HepG2 (cell line): ENCODE data around the gene ANKS1A. TPM values are rescaled to one million over a fixed set of nuclear protein-coding genes. Genes with fewer than 3 reads are reported as not detected.
A peak's percentile ranks its signal among the peaks of the same experiment; 100 is the strongest.

Experiments used
- ATF7-NPFF ChIP-seq: sonication (generic); formaldehyde crosslinking; IDR thresholded peaks from 2 replicates; pipeline ENCODE4 v1.8.1; 2023; ENCODE audit warnings: mild to moderate bottlenecking, low read depth, missing genetic modification reagents, moderate library complexity
- CCAR2 ChIP-seq: fragments of 200-400 bp; formaldehyde crosslinking; optimal IDR thresholded peaks from 2 replicates; pipeline ENCODE3; 2018; ENCODE audit warnings: low read depth, mild to moderate bottlenecking, low read length, moderate library complexity
- DPF2 ChIP-seq: sonication (generic); formaldehyde crosslinking; IDR thresholded peaks from 2 replicates; pipeline ENCODE4 v1.4.0; 2020; ENCODE audit warnings: mild to moderate bottlenecking, low read depth, missing genetic modification reagents, borderline replicate concordance
- EZH2 ChIP-seq: conservative IDR thresholded peaks from 2 replicates; pipeline ENCODE4 v1.6.1; 2012; ENCODE audit warnings: mild to moderate bottlenecking, low read depth, low read length, moderate library complexity
- FOXP1 ChIP-seq, 2 experiments: fragments of 450-650 bp in 1 of 2; IDR thresholded peaks; 2 replicates each; pipeline ENCODE4 v1.6.1; 2017 to 2018; ENCODE audit warnings: antibody characterized with exemption in 1 of 2
- KAT7 ChIP-seq: IDR thresholded peaks from 2 replicates; pipeline ENCODE4 v1.6.1; 2018; ENCODE audit warnings: borderline replicate concordance, missing compliant biosample characterization
- KDM1A ChIP-seq: IDR thresholded peaks from 2 replicates; pipeline ENCODE4 v1.6.1; 2016; ENCODE audit warnings: missing compliant biosample characterization
- NR3C1 ChIP-seq: sonication (generic); formaldehyde crosslinking; IDR thresholded peaks from 2 replicates; pipeline ENCODE4 v1.4.0; 2020; ENCODE audit warnings: missing genetic modification reagents
- PCBP2 ChIP-seq: fragments of 200-400 bp; formaldehyde crosslinking; optimal IDR thresholded peaks from 2 replicates; pipeline ENCODE3; 2018; ENCODE audit warnings: low read length, low read depth; ENCODE audit not compliant: poor library complexity, severe bottlenecking
- POLR2A ChIP-seq, 2 experiments: IDR thresholded peaks; 2 replicates each; pipeline ENCODE4 v1.6.1; 2011; ENCODE audit warnings: low read depth in 2 of 2, low read length in 2 of 2, mild to moderate bottlenecking in 1 of 2, moderate library complexity in 1 of 2; ENCODE audit not compliant: insufficient read depth in 1 of 2
- POLR2G ChIP-seq: fragments of 200-400 bp; formaldehyde crosslinking; IDR thresholded peaks from 2 replicates; pipeline ENCODE4 v1.6.1; 2018; ENCODE audit warnings: mild to moderate bottlenecking, low read depth, low read length, moderate library complexity
- PRMT3 ChIP-seq: sonication (generic); formaldehyde crosslinking; IDR thresholded peaks from 2 replicates; pipeline ENCODE4 v1.8.1; 2022; ENCODE audit warnings: low read depth, mild to moderate bottlenecking, moderate library complexity, missing genetic modification reagents, borderline replicate concordance
- RXRB ChIP-seq: IDR thresholded peaks from 2 replicates; pipeline ENCODE4 v1.6.1; 2016; ENCODE audit warnings: borderline replicate concordance, missing genetic modification reagents, missing compliant biosample characterization
- SMAD9 ChIP-seq: sonication (generic); formaldehyde crosslinking; IDR thresholded peaks from 2 replicates; pipeline ENCODE4 v1.5.1; 2020; ENCODE audit warnings: mild to moderate bottlenecking, missing genetic modification reagents
- SOX13 ChIP-seq, 3 experiments: fragments of 450-650 bp in 1 of 3; sonication (generic) in 1 of 3; formaldehyde crosslinking in 1 of 3; IDR thresholded peaks in 2 of 3; conservative IDR thresholded peaks in 1 of 3; 2 replicates each; pipeline versions ENCODE4 v1.5.0 to v1.6.1; 2016 to 2020; ENCODE audit warnings: antibody characterized with exemption in 1 of 3, mild to moderate bottlenecking in 1 of 3, missing compliant biosample characterization in 1 of 3, missing genetic modification reagents in 1 of 3, moderate library complexity in 1 of 3
- SRSF1 ChIP-seq: fragments of 200-400 bp; formaldehyde crosslinking; optimal IDR thresholded peaks from 2 replicates; pipeline ENCODE3; 2017; ENCODE audit warnings: mild to moderate bottlenecking, low read depth, low read length, moderate library complexity
- SSRP1 ChIP-seq: IDR thresholded peaks from 2 replicates; pipeline ENCODE4 v1.6.1; 2016; ENCODE audit warnings: control low read depth
- TEAD2 ChIP-seq: sonication (generic); formaldehyde crosslinking; IDR thresholded peaks from 2 replicates; pipeline ENCODE4 v1.9.0; 2021; ENCODE audit warnings: missing genetic modification reagents
- THAP11 ChIP-seq: IDR thresholded peaks from 2 replicates; pipeline ENCODE4 v1.6.1; 2016; ENCODE audit warnings: missing biosample characterization, missing genetic modification reagents
- ZFP41 ChIP-seq: sonication (generic); formaldehyde crosslinking; IDR thresholded peaks from 2 replicates; pipeline ENCODE4 v1.4.0; 2020; ENCODE audit warnings: mild to moderate bottlenecking, missing genetic modification reagents, borderline replicate concordance
- ZFY ChIP-seq: sonication (generic); formaldehyde crosslinking; IDR thresholded peaks from 2 replicates; pipeline ENCODE4 v1.4.0; 2020; ENCODE audit warnings: missing genetic modification reagents
- ZFYVE20 ChIP-seq: sonication (generic); formaldehyde crosslinking; IDR thresholded peaks from 2 replicates; pipeline ENCODE4 v1.8.0; 2023; ENCODE audit warnings: low read depth, mild to moderate bottlenecking, moderate library complexity, missing genetic modification reagents, borderline replicate concordance
- ZNF136 ChIP-seq: sonication (generic); formaldehyde crosslinking; IDR thresholded peaks from 2 replicates; pipeline ENCODE4 v1.8.1; 2022; ENCODE audit warnings: low read depth, mild to moderate bottlenecking, moderate library complexity, missing genetic modification reagents
- ZNF24 ChIP-seq: fragments of 450-650 bp; IDR thresholded peaks from 2 replicates; pipeline ENCODE4 v1.6.1; 2017; ENCODE audit warnings: antibody characterized with exemption, mild to moderate bottlenecking
- ZNF816 ChIP-seq: sonication (generic); formaldehyde crosslinking; IDR thresholded peaks from 2 replicates; pipeline ENCODE4 v1.8.0; 2022; ENCODE audit warnings: missing genetic modification reagents, mild to moderate bottlenecking, borderline replicate concordance
- polyA plus RNA-seq, 8 experiments: library from polyadenylated mRNA; depleted of rRNA in 3 of 8; stranded (reverse) in 7 of 8; unstranded in 1 of 8; fragments of >200 nt; fragmentation: Illumina TruSeq in 4 of 8; extraction: Trizol in 4 of 8; gene quantifications; 2 replicates each; pipeline versions ENCODE4 v1.2.1 to v1.2.3, GENCODE V29; 2011 to 2016; ENCODE audit warnings: low read depth in 4 of 8, missing spikeins in 1 of 8, mixed read lengths in 1 of 8; ENCODE audit not compliant: insufficient read depth in 1 of 8
- total RNA-seq, 5 experiments: library from RNA; depleted of rRNA; stranded (reverse); fragments of >200 nt; fragmentation: Illumina TruSeq; extraction: Trizol; gene quantifications; 2 replicates each; pipeline ENCODE4 v1.2.3, GENCODE V29; 2016; ENCODE audit warnings: low read depth in 1 of 5
- TF ChIP-seq, protein P1 (sequence below): IDR thresholded peaks from 2 replicates; pipeline ENCODE4 v1.4.0; 2020; ENCODE audit warnings: mild to moderate bottlenecking, missing genetic modification reagents
- TF ChIP-seq, protein P2 (sequence below): IDR thresholded peaks from 2 replicates; pipeline ENCODE4 v1.6.1; 2016; ENCODE audit warnings: low read depth, borderline replicate concordance

ANKS1A gene
- total and polyA plus RNA-seq, 2 of the 13 experiments (the other 11 are each of a cell fraction or from before 2014, with no cell fraction given), result 7.2 to 15.1 TPM

- no peak for TF ChIP-seq SOX13 (IDR thresholded peaks at IDR 0.05)
- TF ChIP-seq SOX13 (CRISPR knock-in tag; conservative IDR thresholded peaks at IDR 0.05 in 1 of 2, IDR thresholded peaks at IDR 0.05 in 1 of 2), result peak in 1 of 2 experiments; percentile 62; a peak in 3 of 4 replicates
- no peak for TF ChIP-seq PCBP2
- TF ChIP-seq THAP11 (CRISPR knock-in tag), result peak; percentile 96
- no peak for TF ChIP-seq DPF2 (CRISPR knock-in tag)
- no peak for TF ChIP-seq TEAD2 (CRISPR knock-in tag)
- peak; percentile 89 to 96 for TF ChIP-seq POLR2A (IDR thresholded peaks at IDR 0.05; ENCODE audit: insufficient read depth in 1 of 2, low read depth in 2 of 2, low read length in 2 of 2)
- TF ChIP-seq SMAD9, result no peak
- peak; percentile 93 for TF ChIP-seq POLR2G
- TF ChIP-seq ZNF24, result no peak; the same call in 1 of the 2 replicates
- TF ChIP-seq, protein P1, sequence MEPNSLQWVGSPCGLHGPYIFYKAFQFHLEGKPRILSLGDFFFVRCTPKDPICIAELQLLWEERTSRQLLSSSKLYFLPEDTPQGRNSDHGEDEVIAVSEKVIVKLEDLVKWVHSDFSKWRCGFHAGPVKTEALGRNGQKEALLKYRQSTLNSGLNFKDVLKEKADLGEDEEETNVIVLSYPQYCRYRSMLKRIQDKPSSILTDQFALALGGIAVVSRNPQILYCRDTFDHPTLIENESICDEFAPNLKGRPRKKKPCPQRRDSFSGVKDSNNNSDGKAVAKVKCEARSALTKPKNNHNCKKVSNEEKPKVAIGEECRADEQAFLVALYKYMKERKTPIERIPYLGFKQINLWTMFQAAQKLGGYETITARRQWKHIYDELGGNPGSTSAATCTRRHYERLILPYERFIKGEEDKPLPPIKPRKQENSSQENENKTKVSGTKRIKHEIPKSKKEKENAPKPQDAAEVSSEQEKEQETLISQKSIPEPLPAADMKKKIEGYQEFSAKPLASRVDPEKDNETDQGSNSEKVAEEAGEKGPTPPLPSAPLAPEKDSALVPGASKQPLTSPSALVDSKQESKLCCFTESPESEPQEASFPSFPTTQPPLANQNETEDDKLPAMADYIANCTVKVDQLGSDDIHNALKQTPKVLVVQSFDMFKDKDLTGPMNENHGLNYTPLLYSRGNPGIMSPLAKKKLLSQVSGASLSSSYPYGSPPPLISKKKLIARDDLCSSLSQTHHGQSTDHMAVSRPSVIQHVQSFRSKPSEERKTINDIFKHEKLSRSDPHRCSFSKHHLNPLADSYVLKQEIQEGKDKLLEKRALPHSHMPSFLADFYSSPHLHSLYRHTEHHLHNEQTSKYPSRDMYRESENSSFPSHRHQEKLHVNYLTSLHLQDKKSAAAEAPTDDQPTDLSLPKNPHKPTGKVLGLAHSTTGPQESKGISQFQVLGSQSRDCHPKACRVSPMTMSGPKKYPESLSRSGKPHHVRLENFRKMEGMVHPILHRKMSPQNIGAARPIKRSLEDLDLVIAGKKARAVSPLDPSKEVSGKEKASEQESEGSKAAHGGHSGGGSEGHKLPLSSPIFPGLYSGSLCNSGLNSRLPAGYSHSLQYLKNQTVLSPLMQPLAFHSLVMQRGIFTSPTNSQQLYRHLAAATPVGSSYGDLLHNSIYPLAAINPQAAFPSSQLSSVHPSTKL (CRISPR knock-in tag), result peak; percentile 76
- no peak for TF ChIP-seq ZFP41
- peak; percentile 79; the same call in 1 of the 2 replicates for TF ChIP-seq SSRP1 (CRISPR knock-in tag)
- TF ChIP-seq PRMT3 (CRISPR knock-in tag), result no peak
- TF ChIP-seq SRSF1, result peak; percentile 49
- TF ChIP-seq ZNF136 (CRISPR knock-in tag), result peak; percentile 78; the same call in 1 of the 2 replicates
- TF ChIP-seq ATF7-NPFF (CRISPR knock-in tag), result peak; percentile 61; the same call in 1 of the 2 replicates
- TF ChIP-seq EZH2, result no peak
- TF ChIP-seq ZFY (CRISPR knock-in tag), result peak; percentile 95
- no peak for TF ChIP-seq NR3C1 (CRISPR knock-in tag)
- no peak for TF ChIP-seq ZNF816
- peak; percentile 84 for TF ChIP-seq RXRB (CRISPR knock-in tag)
- TF ChIP-seq KAT7 (CRISPR knock-in tag), result peak; percentile 90; the same call in 1 of the 2 replicates
- no peak for TF ChIP-seq FOXP1 (IDR thresholded peaks at IDR 0.05)
- TF ChIP-seq FOXP1 (CRISPR knock-in tag; IDR thresholded peaks at IDR 0.05), result 0 out of 2 replicates have a peak, but pooled peaks have one; percentile 30
- TF ChIP-seq KDM1A (CRISPR knock-in tag), result no peak
- peak; percentile 55 for TF ChIP-seq CCAR2
- TF ChIP-seq ZFYVE20 (CRISPR knock-in tag), result 0 out of 2 replicates have a peak, but pooled peaks have one; percentile 18
- TF ChIP-seq, protein P2, sequence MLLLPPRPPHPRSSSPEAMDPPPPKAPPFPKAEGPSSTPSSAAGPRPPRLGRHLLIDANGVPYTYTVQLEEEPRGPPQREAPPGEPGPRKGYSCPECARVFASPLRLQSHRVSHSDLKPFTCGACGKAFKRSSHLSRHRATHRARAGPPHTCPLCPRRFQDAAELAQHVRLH, result peak; percentile 96; the same call in 1 of the 2 replicates
Measured at GRCh38 chr6:34887753-34888513, 1.1 kb upstream of the ANKS1A start, which contains the start of gene TAF11 (continued).
